Activated T-cell treated with anti-CD3 and anti-CD28 coated beads, Interleukin-2, amount 50 U/mL, for 4 hours (primary cell): ENCODE results near the gene CAPN2. TPM values are rescaled to one million over a fixed set of nuclear protein-coding genes. Genes with fewer than 3 reads are reported as not detected.

Experiments used
- ATAC-seq, 2 donors: fragments of 200-7000 bp; cut with Tn5 transposase; one replicate each; pipeline ENCODE4 v1.10.0; 2021
- DNase-seq: peaks from one replicate; pipeline ENCODE4 v3.0.0-alpha.2; 2020
- H3K27me3 Mint-ChIP-seq: one replicate; pipeline ENCODE4 v1.8.0; 2021; ENCODE audit warnings: low read depth, mixed read lengths
- H3K36me3 Mint-ChIP-seq: one replicate; pipeline ENCODE4 v1.8.0; 2022; ENCODE audit warnings: mixed read lengths; ENCODE audit not compliant: insufficient read depth
- H3K4me1 Mint-ChIP-seq: one replicate; pipeline ENCODE4 v1.8.0; 2021; ENCODE audit warnings: low read depth, mixed read lengths
- H3K4me3 Mint-ChIP-seq: one replicate; pipeline ENCODE4 v1.8.0; 2021; ENCODE audit warnings: mild to moderate bottlenecking, moderate library complexity, mixed read lengths
- H3K9me3 Mint-ChIP-seq: one replicate; pipeline ENCODE4 v1.8.0; 2021; ENCODE audit warnings: mixed read lengths
- total RNA-seq, 3 donors: library from RNA; stranded (reverse); gene quantifications; one replicate each; pipeline ENCODE4 v1.2.1, GENCODE V29; 2021

CAPN2 gene
- total RNA-seq, 3 donors from 2014 or later = 19.0 to 25.1 (median 19.2) TPM

GRCh38 chr1:223684488-223684792 lies 27.9 kb upstream of the CAPN2 start:
- Mint-ChIP-seq H3K36me3 (peaks cover 2% of the 10 kb centered on the region), H3K4me1 (no peaks in the 10 kb centered on the region), H3K9me3 (peaks cover 5% of the 10 kb centered on the region), H3K27me3 (peaks cover 7% of the 10 kb centered on the region), H3K4me3 (no peak overlapping the region)
- DNase-seq = no peak
- ATAC-seq = no peak

- ATAC-seq (no peak), DNase-seq (no peak)
- Mint-ChIP-seq H3K4me3 (no peak overlapping the region), H3K9me3 (peaks cover 5% of the 10 kb centered on the region), H3K4me1 (no peaks in the 10 kb centered on the region), H3K27me3 (no peaks in the 10 kb centered on the region), H3K36me3 (peaks cover 2% of the 10 kb centered on the region)
Measured at GRCh38 chr1:223691121-223691520, 21.2 kb upstream of the CAPN2 start.

GRCh38 chr1:223695014-223695548 lies 17.3 kb upstream of the CAPN2 start:
- no peaks in the 10 kb centered on the region for H3K27me3 Mint-ChIP-seq
- H3K9me3 Mint-ChIP-seq = no peaks in the 10 kb centered on the region
- peaks cover 8% of the 10 kb centered on the region for H3K4me1 Mint-ChIP-seq
- H3K36me3 Mint-ChIP-seq = no peaks in the 10 kb centered on the region
- ATAC-seq = no peak
- H3K4me3 Mint-ChIP-seq = no peak overlapping the region
- DNase-seq = no peak

- Mint-ChIP-seq H3K36me3 (no peaks in the 10 kb centered on the region), H3K4me3 (no peak overlapping the region), H3K27me3 (no peaks in the 10 kb centered on the region), H3K9me3 (no peaks in the 10 kb centered on the region), H3K4me1 (peaks cover 14% of the 10 kb centered on the region)
- no peak for ATAC-seq
- no peak for DNase-seq
Measured at GRCh38 chr1:223695941-223696340, 16.4 kb upstream of the CAPN2 start.

- Mint-ChIP-seq H3K36me3 (no peaks in the 10 kb centered on the region), H3K27me3 (no peaks in the 10 kb centered on the region), H3K9me3 (no peaks in the 10 kb centered on the region), H3K4me3 (no peak overlapping the region), H3K4me1 (peaks cover 38% of the 10 kb centered on the region)
- DNase-seq (no peak), ATAC-seq (no peak)
Measured at GRCh38 chr1:223700388-223700918, 11.9 kb upstream of the CAPN2 start.

GRCh38 chr1:223700942-223701637 lies 11.2 kb upstream of the CAPN2 start:
- H3K9me3 Mint-ChIP-seq = no peaks in the 10 kb centered on the region
- peaks cover 38% of the 10 kb centered on the region for H3K4me1 Mint-ChIP-seq
- no peak overlapping the region for H3K4me3 Mint-ChIP-seq
- no peaks in the 10 kb centered on the region for H3K27me3 Mint-ChIP-seq
- ATAC-seq (peak; percentile 55 to 68), DNase-seq (no peak)
- H3K36me3 Mint-ChIP-seq = no peaks in the 10 kb centered on the region

- no peaks in the 10 kb centered on the region for H3K27me3 Mint-ChIP-seq
- peak; percentile 74 to 81 for ATAC-seq
- H3K36me3 Mint-ChIP-seq = no peaks in the 10 kb centered on the region
- H3K4me1 Mint-ChIP-seq = peaks cover 36% of the 10 kb centered on the region
- no peak overlapping the region for H3K4me3 Mint-ChIP-seq
- no peak for DNase-seq
- H3K9me3 Mint-ChIP-seq = no peaks in the 10 kb centered on the region
Measured at GRCh38 chr1:223702735-223703667, 9.3 kb upstream of the CAPN2 start.

GRCh38 chr1:223703668-223704013 lies 8.7 kb upstream of the CAPN2 start:
- Mint-ChIP-seq H3K27me3 (no peaks in the 10 kb centered on the region), H3K4me1 (peaks cover 33% of the 10 kb centered on the region), H3K36me3 (no peaks in the 10 kb centered on the region), H3K4me3 (no peak overlapping the region), H3K9me3 (no peaks in the 10 kb centered on the region)
- DNase-seq (no peak), ATAC-seq (no peak)

DNA sequence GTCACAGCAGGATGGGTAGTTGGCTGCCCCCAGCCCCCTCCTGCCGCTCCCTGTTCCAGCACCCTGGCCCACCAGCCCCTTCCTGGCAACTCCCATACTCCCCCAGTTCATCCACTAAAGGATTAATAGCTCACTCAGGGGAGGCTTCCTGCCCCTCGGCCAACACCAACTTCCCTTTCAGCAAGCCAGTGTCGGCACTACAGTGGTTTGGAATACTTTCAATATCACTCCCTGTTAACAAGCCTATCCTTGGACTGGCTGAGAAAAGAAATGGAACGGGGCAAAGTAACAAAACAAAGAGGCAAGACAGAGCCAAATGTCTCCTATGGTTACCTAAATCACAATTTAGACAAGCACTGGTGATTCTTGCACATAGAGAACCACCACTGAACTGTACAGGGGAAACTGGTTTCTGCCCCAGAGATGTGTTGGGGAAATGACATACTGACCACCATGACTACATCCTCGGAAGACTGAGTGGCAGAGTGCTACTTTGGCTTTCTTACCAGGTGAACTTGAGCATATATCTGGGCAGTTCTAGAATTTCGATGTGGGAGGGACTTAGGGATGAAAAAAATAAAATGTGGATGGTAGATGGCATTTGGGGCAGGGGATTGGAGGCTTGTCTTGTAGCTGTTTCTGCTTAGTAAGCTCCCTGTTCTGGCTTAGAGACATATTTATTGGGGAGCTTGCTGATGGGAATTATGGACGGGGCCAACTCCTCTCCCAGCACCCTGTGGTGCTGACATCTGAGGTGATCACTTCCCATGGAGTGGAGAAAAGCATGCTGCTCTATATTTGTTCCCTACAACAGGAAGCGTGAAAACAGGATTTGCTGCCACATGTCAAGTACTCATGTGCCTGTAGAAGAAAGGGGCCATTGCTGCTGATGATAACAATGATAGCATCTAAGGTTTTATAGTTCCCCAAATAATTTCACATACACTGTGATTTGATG lies 7.1 kb upstream of the CAPN2 start:
- H3K36me3 Mint-ChIP-seq = no peaks in the 10 kb centered on the region
- peaks cover 33% of the 10 kb centered on the region for H3K4me1 Mint-ChIP-seq
- DNase-seq = no peak
- no peaks in the 10 kb centered on the region for H3K27me3 Mint-ChIP-seq
- H3K9me3 Mint-ChIP-seq = no peaks in the 10 kb centered on the region
- no peak overlapping the region for H3K4me3 Mint-ChIP-seq
- ATAC-seq = no peak

GRCh38 chr1:223706077-223706973 lies 6.0 kb upstream of the CAPN2 start:
- H3K4me1 Mint-ChIP-seq = peaks cover 31% of the 10 kb centered on the region
- no peak overlapping the region for H3K4me3 Mint-ChIP-seq

GRCh38 chr1:223707256-223708000 lies 4.9 kb upstream of the CAPN2 start:
- Mint-ChIP-seq H3K4me1 (peaks cover 32% of the 10 kb centered on the region), H3K9me3 (no peaks in the 10 kb centered on the region), H3K36me3 (no peaks in the 10 kb centered on the region), H3K4me3 (no peak overlapping the region), H3K27me3 (no peaks in the 10 kb centered on the region)
- DNase-seq = no peak
- ATAC-seq = no peak

More at GRCh38 chr1:223706077-223706973, 6.0 kb upstream of the CAPN2 start:
- H3K27me3 Mint-ChIP-seq = no peaks in the 10 kb centered on the region
- H3K9me3 Mint-ChIP-seq = no peaks in the 10 kb centered on the region
- no peak for ATAC-seq
- no peaks in the 10 kb centered on the region for H3K36me3 Mint-ChIP-seq
- no peak for DNase-seq

DNA sequence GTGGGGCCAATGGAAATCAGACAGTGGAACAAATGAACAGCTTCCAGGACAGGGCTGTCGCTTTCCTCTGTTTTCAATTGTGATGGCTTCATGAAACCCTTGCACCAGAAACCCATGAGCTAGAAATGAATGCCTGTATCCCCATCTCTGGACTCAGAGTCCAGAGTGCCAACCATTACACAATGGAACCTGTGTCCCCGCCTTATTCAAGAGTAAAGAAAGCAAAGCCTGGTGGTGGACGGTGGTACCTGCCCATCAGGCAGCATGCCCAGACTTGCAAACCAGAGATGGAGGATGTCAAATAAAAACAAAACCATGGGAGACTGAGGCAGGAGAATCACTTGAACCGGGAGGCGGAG lies 4.4 kb upstream of the CAPN2 start:
- ATAC-seq = no peak
- H3K27me3 Mint-ChIP-seq = no peaks in the 10 kb centered on the region
- DNase-seq = no peak
- H3K36me3 Mint-ChIP-seq = no peaks in the 10 kb centered on the region
- no peaks in the 10 kb centered on the region for H3K9me3 Mint-ChIP-seq
- peaks cover 28% of the 10 kb centered on the region for H3K4me1 Mint-ChIP-seq
- no peak overlapping the region for H3K4me3 Mint-ChIP-seq
